ENCODE data around the gene TJP1.
"Not testable (repeated sequence)": the region's sequence is repeated elsewhere in the genome, so short reads cannot be mapped to it uniquely, and the experiment has no call there.

TJP1 gene

GRCh38 chr15:29759596-29759995 lies 62.7 kb downstream of the TJP1 start:
- DNase-seq = no peak
- TF ChIP-seq EZH2 (IDR thresholded peaks at IDR 0.05; ENCODE audit: borderline replicate concordance, low read depth, low read length, severe bottlenecking) = no peak
- TF ChIP-seq, protein P1, sequence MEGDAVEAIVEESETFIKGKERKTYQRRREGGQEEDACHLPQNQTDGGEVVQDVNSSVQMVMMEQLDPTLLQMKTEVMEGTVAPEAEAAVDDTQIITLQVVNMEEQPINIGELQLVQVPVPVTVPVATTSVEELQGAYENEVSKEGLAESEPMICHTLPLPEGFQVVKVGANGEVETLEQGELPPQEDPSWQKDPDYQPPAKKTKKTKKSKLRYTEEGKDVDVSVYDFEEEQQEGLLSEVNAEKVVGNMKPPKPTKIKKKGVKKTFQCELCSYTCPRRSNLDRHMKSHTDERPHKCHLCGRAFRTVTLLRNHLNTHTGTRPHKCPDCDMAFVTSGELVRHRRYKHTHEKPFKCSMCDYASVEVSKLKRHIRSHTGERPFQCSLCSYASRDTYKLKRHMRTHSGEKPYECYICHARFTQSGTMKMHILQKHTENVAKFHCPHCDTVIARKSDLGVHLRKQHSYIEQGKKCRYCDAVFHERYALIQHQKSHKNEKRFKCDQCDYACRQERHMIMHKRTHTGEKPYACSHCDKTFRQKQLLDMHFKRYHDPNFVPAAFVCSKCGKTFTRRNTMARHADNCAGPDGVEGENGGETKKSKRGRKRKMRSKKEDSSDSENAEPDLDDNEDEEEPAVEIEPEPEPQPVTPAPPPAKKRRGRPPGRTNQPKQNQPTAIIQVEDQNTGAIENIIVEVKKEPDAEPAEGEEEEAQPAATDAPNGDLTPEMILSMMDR (IDR thresholded peaks at IDR 0.05; ENCODE audit: borderline replicate concordance, extremely low read depth, low read length, poor library complexity, severe bottlenecking) = no peak
- H3K27me3 ChIP-seq (ENCODE audit: insufficient read depth, low read length, poor library complexity) = peaks cover 22% of the 10 kb centered on the region
- no peak for ATAC-seq (ENCODE audit: insufficient read depth, low read depth)
- no peaks in the 10 kb centered on the region for H4K20me1 ChIP-seq (ENCODE audit: insufficient read depth, low read length)
- H2AFZ ChIP-seq (ENCODE audit: low read depth, low read length) = no peak overlapping the region
- H3K9ac ChIP-seq (ENCODE audit: low read depth, low read length) = no peak overlapping the region
- no peak overlapping the region for H3K4me2 ChIP-seq (ENCODE audit: insufficient read depth, low read length)
- H3K4me1 ChIP-seq (ENCODE audit: insufficient read depth, low read length) = no peaks in the 10 kb centered on the region
- no peak overlapping the region for H3K27ac ChIP-seq (ENCODE audit: low read length)
- H3K79me2 ChIP-seq (ENCODE audit: insufficient read depth, low read length) = no peaks in the 10 kb centered on the region
- no peaks in the 10 kb centered on the region for H3K36me3 ChIP-seq (ENCODE audit: insufficient read depth, low read length)
- H3K9me3 ChIP-seq (ENCODE audit: insufficient read depth, low read length, severe bottlenecking) = no peaks in the 10 kb centered on the region
- no peak overlapping the region for H3K4me3 ChIP-seq (ENCODE audit: low read depth in 1 of 2, low read length in 2 of 2)

DNA sequence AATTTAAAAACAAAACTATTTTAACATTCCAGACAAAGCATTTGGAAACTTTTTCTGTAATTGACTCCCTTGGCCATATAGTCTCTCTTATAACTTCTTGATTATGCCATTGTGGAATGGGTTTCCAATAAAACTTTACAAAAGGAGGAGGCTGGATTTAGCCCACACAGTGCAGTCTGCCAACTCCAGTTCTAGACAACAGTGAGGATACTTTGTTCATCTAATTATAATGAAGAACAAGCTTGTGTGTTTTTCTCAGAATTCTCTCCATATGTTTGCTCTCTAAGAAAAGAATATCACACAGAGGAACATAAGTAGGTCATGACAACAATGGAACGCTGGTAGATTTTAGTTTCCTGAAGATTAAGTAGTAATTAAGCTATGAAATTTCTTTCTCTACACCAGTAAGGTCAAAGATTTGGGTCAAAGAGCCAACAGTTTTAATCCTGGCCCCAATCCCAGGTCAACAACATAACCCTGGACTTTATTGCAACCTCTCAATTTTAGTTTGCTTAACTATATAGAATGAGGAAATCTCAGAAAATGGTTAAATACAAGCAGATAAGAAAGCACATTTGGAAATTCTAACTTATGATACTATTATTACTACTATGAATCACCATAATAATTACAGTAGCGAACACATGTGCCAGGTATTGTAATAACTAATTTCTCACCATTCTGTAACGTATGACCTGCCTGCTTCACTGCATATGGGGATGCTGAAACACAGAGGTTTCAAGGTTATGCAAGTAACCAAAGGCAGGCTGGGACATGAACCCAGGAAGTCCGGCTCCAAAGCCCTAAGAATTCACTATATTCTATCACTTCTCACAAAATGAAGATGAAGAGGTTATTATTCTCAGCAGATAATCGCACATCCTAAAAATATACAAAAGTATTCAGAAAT lies 65.7 kb downstream of the TJP1 start:
- Histone ChIP-seq H3K9ac (ENCODE audit: low read depth, low read length) (no peak overlapping the region), H4K20me1 (ENCODE audit: insufficient read depth, low read length) (no peaks in the 10 kb centered on the region), H3K4me3 (ENCODE audit: low read depth in 1 of 2, low read length in 2 of 2) (no peak overlapping the region), H3K4me1 (ENCODE audit: insufficient read depth, low read length) (no peaks in the 10 kb centered on the region), H3K27me3 (ENCODE audit: insufficient read depth, low read length, poor library complexity) (peaks cover 19% of the 10 kb centered on the region), H3K9me3 (ENCODE audit: insufficient read depth, low read length, severe bottlenecking) (no peaks in the 10 kb centered on the region), H3K79me2 (ENCODE audit: insufficient read depth, low read length) (no peaks in the 10 kb centered on the region), H3K36me3 (ENCODE audit: insufficient read depth, low read length) (no peaks in the 10 kb centered on the region), H2AFZ (ENCODE audit: low read depth, low read length) (no peak overlapping the region), H3K27ac (ENCODE audit: low read length) (no peak overlapping the region), H3K4me2 (ENCODE audit: insufficient read depth, low read length) (no peak overlapping the region)
- ATAC-seq (ENCODE audit: insufficient read depth, low read depth) (no peak), DNase-seq (no peak)
- TF ChIP-seq EZH2 (IDR thresholded peaks at IDR 0.05; ENCODE audit: borderline replicate concordance, low read depth, low read length, severe bottlenecking) = no peak
- TF ChIP-seq, protein P1 (IDR thresholded peaks at IDR 0.05; ENCODE audit: borderline replicate concordance, extremely low read depth, low read length, poor library complexity, severe bottlenecking) = no peak

- H2AFZ ChIP-seq (ENCODE audit: low read depth, low read length); DNase-seq; H3K4me2 ChIP-seq (ENCODE audit: insufficient read depth, low read length); H3K27ac ChIP-seq (ENCODE audit: low read length); H4K20me1 ChIP-seq (ENCODE audit: insufficient read depth, low read length); H3K9ac ChIP-seq (ENCODE audit: low read depth, low read length); H3K79me2 ChIP-seq (ENCODE audit: insufficient read depth, low read length); H3K4me3 ChIP-seq (ENCODE audit: low read depth in 1 of 2, low read length in 2 of 2); ATAC-seq (ENCODE audit: insufficient read depth, low read depth); H3K36me3 ChIP-seq (ENCODE audit: insufficient read depth, low read length); H3K9me3 ChIP-seq (ENCODE audit: insufficient read depth, low read length, severe bottlenecking); H3K4me1 ChIP-seq (ENCODE audit: insufficient read depth, low read length): not testable (repeated sequence)
- H3K27me3 ChIP-seq (ENCODE audit: insufficient read depth, low read length, poor library complexity) = peaks cover 21% of the 10 kb centered on the region
These were observed 68.3 kb downstream of the TJP1 start for GRCh38 chr15:29754009-29754408.

- Histone ChIP-seq H3K36me3 (ENCODE audit: insufficient read depth, low read length) (no peaks in the 10 kb centered on the region), H4K20me1 (ENCODE audit: insufficient read depth, low read length) (no peaks in the 10 kb centered on the region), H3K79me2 (ENCODE audit: insufficient read depth, low read length) (no peaks in the 10 kb centered on the region), H3K27me3 (ENCODE audit: insufficient read depth, low read length, poor library complexity) (peaks cover 18% of the 10 kb centered on the region), H3K4me2 (ENCODE audit: insufficient read depth, low read length) (no peak overlapping the region), H3K9ac (ENCODE audit: low read depth, low read length) (no peak overlapping the region), H2AFZ (ENCODE audit: low read depth, low read length) (no peak overlapping the region), H3K27ac (ENCODE audit: low read length) (no peak overlapping the region), H3K4me3 (ENCODE audit: low read depth in 1 of 2, low read length in 2 of 2) (no peak overlapping the region), H3K9me3 (ENCODE audit: insufficient read depth, low read length, severe bottlenecking) (no peaks in the 10 kb centered on the region), H3K4me1 (ENCODE audit: insufficient read depth, low read length) (no peaks in the 10 kb centered on the region)
- DNase-seq (no peak), ATAC-seq (ENCODE audit: insufficient read depth, low read depth) (no peak)
- TF ChIP-seq EZH2 (IDR thresholded peaks at IDR 0.05; ENCODE audit: borderline replicate concordance, low read depth, low read length, severe bottlenecking) = no peak
- TF ChIP-seq, protein P1 (IDR thresholded peaks at IDR 0.05; ENCODE audit: borderline replicate concordance, extremely low read depth, low read length, poor library complexity, severe bottlenecking) = no peak
These were observed 68.8 kb downstream of the TJP1 start for GRCh38 chr15:29753506-29753905.

All from DND-41 (cell line).